Measurements from ENCODE around the gene PF4V1. TPM values are rescaled to one million over a fixed set of nuclear protein-coding genes. Genes with fewer than 3 reads are reported as not detected.

The PF4V1 gene
- total RNA-seq, 1 experiment from 2014 or later, result not detected

GRCh38 chr4:73901031-73901430 lies 47.9 kb downstream of the PF4V1 start:
- H3K4me1 Mint-ChIP-seq (ENCODE audit: low read depth, unreplicated experiment), result peaks cover 35% of the 10 kb centered on the region
- TF ChIP-seq CTCF (IDR thresholded peaks at IDR 0.05; ENCODE audit: unreplicated experiment), result no peak
- no TSS peak for BruUV-seq (replicated peaks)
- CTCF ChIA-PET, result no interaction called here
- no peak overlapping the region for H3K27ac Mint-ChIP-seq (ENCODE audit: unreplicated experiment)
- no peak for DNase-seq
- H3K27me3 Mint-ChIP-seq (ENCODE audit: unreplicated experiment), result no peaks in the 10 kb centered on the region
- H3K4me3 Mint-ChIP-seq (ENCODE audit: low read depth, unreplicated experiment), result no peak overlapping the region
- no peaks in the 10 kb centered on the region for H3K36me3 Mint-ChIP-seq (ENCODE audit: insufficient read depth, unreplicated experiment)
- intact Hi-C loops (cut with micrococcal nuclease; ENCODE audit: unreplicated experiment), result no loop called here
- H3K9me3 Mint-ChIP-seq (ENCODE audit: low read depth, unreplicated experiment), result no peaks in the 10 kb centered on the region

DNA sequence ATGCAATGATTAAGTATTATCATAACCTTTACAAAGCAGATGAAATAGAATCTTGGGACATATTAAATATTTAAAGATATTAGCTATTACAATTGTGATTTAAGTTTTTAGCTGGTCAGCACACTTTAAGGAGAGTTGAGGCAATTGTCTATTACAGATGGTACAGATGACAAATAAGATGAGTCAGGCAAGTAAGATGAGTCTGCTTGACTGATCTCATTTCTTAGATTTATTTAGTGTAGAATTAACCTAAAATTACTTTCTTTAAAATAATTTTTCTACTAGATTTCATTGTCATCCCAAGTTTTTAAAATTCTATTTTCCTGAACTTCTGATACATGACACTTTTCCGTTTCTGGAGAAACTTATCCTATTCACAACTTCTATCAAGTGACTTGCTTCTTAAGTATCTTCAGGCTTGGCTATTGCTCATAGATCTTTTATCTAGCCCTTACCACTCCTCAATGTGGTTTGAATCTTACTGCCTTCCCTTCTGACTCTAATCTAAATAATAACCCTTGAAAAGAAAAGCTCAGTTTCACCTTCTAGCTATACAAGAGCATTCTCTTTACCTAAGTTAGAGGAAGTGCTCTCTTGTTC lies 49.0 kb downstream of the PF4V1 start:
- Mint-ChIP-seq H3K36me3 (ENCODE audit: insufficient read depth, unreplicated experiment) (no peaks in the 10 kb centered on the region), H3K4me3 (ENCODE audit: low read depth, unreplicated experiment) (no peak overlapping the region), H3K27ac (ENCODE audit: unreplicated experiment) (no peak overlapping the region), H3K27me3 (ENCODE audit: unreplicated experiment) (no peaks in the 10 kb centered on the region), H3K9me3 (ENCODE audit: low read depth, unreplicated experiment) (no peaks in the 10 kb centered on the region), H3K4me1 (ENCODE audit: low read depth, unreplicated experiment) (peaks cover 33% of the 10 kb centered on the region)
- DNase-seq, result no peak
- no peak for TF ChIP-seq CTCF (IDR thresholded peaks at IDR 0.05; ENCODE audit: unreplicated experiment)
- intact Hi-C loops (cut with micrococcal nuclease; ENCODE audit: unreplicated experiment), result no loop called here
- no TSS peak for BruUV-seq (replicated peaks)
- CTCF ChIA-PET, result no interaction called here

DNA sequence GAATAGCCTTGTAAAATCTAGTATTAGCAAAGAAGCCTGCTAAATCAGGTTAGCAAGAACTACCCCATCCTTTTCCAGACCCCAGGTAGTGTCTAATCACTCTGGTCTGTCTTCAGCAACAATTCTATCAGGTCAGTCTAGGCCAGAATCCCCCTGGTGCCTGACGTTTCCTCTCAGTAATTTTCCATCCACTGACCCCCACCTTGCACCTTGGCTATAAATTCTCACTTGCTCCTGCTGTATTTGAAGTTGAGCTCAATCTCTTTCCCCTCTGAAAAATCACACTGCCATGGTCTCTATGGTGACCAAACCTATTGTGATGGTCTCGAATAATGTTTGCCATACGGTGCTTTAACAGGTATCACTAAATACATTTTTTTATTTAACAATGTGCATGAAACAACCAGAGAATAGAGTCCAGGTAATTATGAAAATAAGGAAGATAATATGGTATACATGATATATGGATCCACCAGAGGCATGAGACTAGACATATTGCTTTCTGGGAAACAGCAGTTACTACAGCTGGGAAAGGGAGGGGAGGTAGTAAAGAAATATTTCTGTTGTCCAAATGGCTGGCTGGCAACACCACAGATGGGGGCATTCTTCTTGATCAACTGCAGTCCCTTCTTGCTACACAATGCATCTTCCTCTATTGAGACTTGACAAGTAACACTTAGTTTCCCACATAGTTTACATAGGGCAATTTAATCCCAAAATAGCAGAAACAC lies 49.9 kb downstream of the PF4V1 start:
- intact Hi-C loops (cut with micrococcal nuclease; ENCODE audit: unreplicated experiment), result no loop called here
- no peak for TF ChIP-seq CTCF (IDR thresholded peaks at IDR 0.05; ENCODE audit: unreplicated experiment)
- no peak for DNase-seq
- Mint-ChIP-seq H3K4me1 (ENCODE audit: low read depth, unreplicated experiment) (peaks cover 33% of the 10 kb centered on the region), H3K9me3 (ENCODE audit: low read depth, unreplicated experiment) (no peaks in the 10 kb centered on the region), H3K27ac (ENCODE audit: unreplicated experiment) (no peak overlapping the region), H3K36me3 (ENCODE audit: insufficient read depth, unreplicated experiment) (no peaks in the 10 kb centered on the region), H3K27me3 (ENCODE audit: unreplicated experiment) (no peaks in the 10 kb centered on the region), H3K4me3 (ENCODE audit: low read depth, unreplicated experiment) (no peak overlapping the region)
- BruUV-seq (replicated peaks), result no TSS peak
- CTCF ChIA-PET, result no interaction called here

Other genes with a start within 250 kb of the PF4V1 start
- gene RASSF6, start 232.9 kb upstream of the PF4V1 start, total RNA-seq (2022), result 12.5 and 12.8 TPM in 2 replicates
- 222 and 404 TPM in 2 replicates for gene CXCL8, start 112.7 kb upstream of the PF4V1 start, total RNA-seq (2022)
- gene CXCL6, start 16.6 kb upstream of the PF4V1 start, total RNA-seq (2022), result 48.2 and 91.0 TPM in 2 replicates
- 212 and 414 TPM in 2 replicates for gene CXCL1, start 16.1 kb downstream of the PF4V1 start, total RNA-seq (2022)
- gene PF4, start 128.7 kb downstream of the PF4V1 start, total RNA-seq (2022), result 0.93 and 1.3 TPM in 2 replicates
- not detected in 2 replicates for gene PPBP, start 134.9 kb downstream of the PF4V1 start, total RNA-seq (2022)
- 1,110 and 1,906 TPM in 2 replicates for gene CXCL5, start 145.4 kb downstream of the PF4V1 start, total RNA-seq (2022)
- 80.8 and 153 TPM in 2 replicates for gene CXCL3, start 185.4 kb downstream of the PF4V1 start, total RNA-seq (2022)
- gene CXCL2, start 245.9 kb downstream of the PF4V1 start, total RNA-seq (2022), result 110 and 189 TPM in 2 replicates